Large intestine (tissue), 3 donors: ENCODE measurements around the gene MAJIN. TPM values are rescaled to one million over a fixed set of nuclear protein-coding genes. Genes with fewer than 3 reads are reported as not detected.

Experiments
- DNase-seq, 2 donors: peaks; one replicate each; pipeline versions ENCODE4 v3.0.0 to v3.0.0-alpha.2; 2013
- H3K27ac ChIP-seq: one replicate; pipeline ENCODE4 v1.5.1; 2013; ENCODE audit warnings: low read length
- H3K27me3 ChIP-seq: 2 replicates; pipeline ENCODE4 v1.6.1; 2013; ENCODE audit warnings: low read length; ENCODE audit not compliant: control insufficient read depth, insufficient read depth
- H3K36me3 ChIP-seq: 2 replicates; pipeline ENCODE4 v1.6.1; 2013; ENCODE audit warnings: low read length; ENCODE audit not compliant: control insufficient read depth, insufficient read depth
- H3K4me1 ChIP-seq: one replicate; pipeline ENCODE4 v1.6.1; 2013; ENCODE audit warnings: low read length; ENCODE audit not compliant: control insufficient read depth, insufficient read depth
- H3K4me3 ChIP-seq: one replicate; pipeline ENCODE4 v1.5.1; 2013; ENCODE audit warnings: low read length
- H3K9me3 ChIP-seq: one replicate; pipeline ENCODE4 v1.6.1; 2013; ENCODE audit warnings: mild to moderate bottlenecking, low read depth, low read length, moderate library complexity; ENCODE audit not compliant: control insufficient read depth
- WGBS: methylation state at CpG from one replicate; pipeline ENCODE4 v1.1.5; 2013; ENCODE audit warnings: low lambda C conversion rate; ENCODE audit not compliant: insufficient coverage; 5-methylcytosine and 5-hydroxymethylcytosine counted together
- polyA plus RNA-seq: library from polyadenylated mRNA; unstranded; fragments of 120-200 nt; gene quantifications from one replicate; pipeline ENCODE4 v1.2.1, GENCODE V29; 2013

The MAJIN gene
- polyA plus RNA-seq, 1 donor: 0.09 TPM

GRCh38 chr11:64923151-64923661, 48.7 kb downstream of the MAJIN start:
- no peak for DNase-seq
- H3K9me3 ChIP-seq: no peaks in the 10 kb centered on the region
- H3K4me3 ChIP-seq: no peak overlapping the region
- no CpG with 5 or more reads among the region's 11 CpGs for WGBS
- peaks cover 8% of the 10 kb centered on the region for H3K36me3 ChIP-seq
- H3K27me3 ChIP-seq: no peaks in the 10 kb centered on the region
- H3K27ac ChIP-seq: no peak overlapping the region
- H3K4me1 ChIP-seq: peaks cover 16% of the 10 kb centered on the region

GRCh38 chr11:64921384-64921783, 50.5 kb downstream of the MAJIN start:
- Histone ChIP-seq H3K9me3 (no peaks in the 10 kb centered on the region), H3K36me3 (no peaks in the 10 kb centered on the region), H3K27me3 (no peaks in the 10 kb centered on the region), H3K4me3 (no peak overlapping the region), H3K27ac (no peak overlapping the region), H3K4me1 (peaks cover 22% of the 10 kb centered on the region)
- WGBS: no CpG with 5 or more reads among the region's 3 CpGs
- DNase-seq: no peak

GRCh38 chr11:64920124-64920523, 51.8 kb downstream of the MAJIN start:
- H3K9me3 ChIP-seq: no peaks in the 10 kb centered on the region
- H3K27ac ChIP-seq: no peak overlapping the region
- WGBS: no CpG with 5 or more reads among the region's 2 CpGs
- DNase-seq: no peak
- H3K36me3 ChIP-seq: peaks cover under 1% of the 10 kb centered on the region
- peaks cover 24% of the 10 kb centered on the region for H3K4me1 ChIP-seq
- no peaks in the 10 kb centered on the region for H3K27me3 ChIP-seq
- no peak overlapping the region for H3K4me3 ChIP-seq

GRCh38 chr11:64919627-64920026, 52.3 kb downstream of the MAJIN start:
- Histone ChIP-seq H3K36me3 (peaks cover 2% of the 10 kb centered on the region), H3K27ac (no peak overlapping the region), H3K4me3 (no peak overlapping the region), H3K27me3 (no peaks in the 10 kb centered on the region), H3K4me1 (peaks cover 24% of the 10 kb centered on the region), H3K9me3 (no peaks in the 10 kb centered on the region)
- 92% methylated on average over 2 of the region's 8 CpGs for WGBS
- no peak for DNase-seq

- peaks cover 19% of the 10 kb centered on the region for H3K4me1 ChIP-seq
- H3K4me3 ChIP-seq: peak overlapping the region; percentile 48
- H3K36me3 ChIP-seq: peaks cover 18% of the 10 kb centered on the region
- peak in 1 of 2 donors; percentile 38 for DNase-seq
- H3K27me3 ChIP-seq: no peaks in the 10 kb centered on the region
- H3K9me3 ChIP-seq: no peaks in the 10 kb centered on the region
- peak overlapping the region; percentile 66 for H3K27ac ChIP-seq
- WGBS: no CpG with 5 or more reads among the region's 4 CpGs
Observed at GRCh38 chr11:64918017-64918416, 53.9 kb downstream of the MAJIN start.

GRCh38 chr11:64917663-64917995, 54.3 kb downstream of the MAJIN start:
- DNase-seq: no peak
- Histone ChIP-seq H3K9me3 (no peaks in the 10 kb centered on the region), H3K36me3 (peaks cover 22% of the 10 kb centered on the region), H3K4me1 (peaks cover 19% of the 10 kb centered on the region), H3K27ac (peak overlapping the region; percentile 66), H3K4me3 (peak overlapping the region; percentile 48), H3K27me3 (no peaks in the 10 kb centered on the region)
- WGBS: 7% methylated on average over 2 of the region's 6 CpGs

- Histone ChIP-seq H3K27me3 (no peaks in the 10 kb centered on the region), H3K4me1 (peaks cover 19% of the 10 kb centered on the region), H3K36me3 (peaks cover 26% of the 10 kb centered on the region), H3K9me3 (no peaks in the 10 kb centered on the region), H3K4me3 (peak within 1 kb of the TSS; percentile 94), H3K27ac (peak within 1 kb of the TSS; percentile 78)
- WGBS: no CpG with 5 or more reads among the region's 57 CpGs
- DNase-seq: peak; percentile 100
Observed at GRCh38 chr11:64916775-64917662, 54.9 kb downstream of the MAJIN start, which contains the start of gene ATG2A. ATG2A (minus strand) TSS chr11:64917209; CDS start chr11:64917135, 74 bp downstream.

- peak overlapping the region; percentile 78 for H3K27ac ChIP-seq
- no CpG with 5 or more reads among the region's 23 CpGs for WGBS
- H3K36me3 ChIP-seq: peaks cover 34% of the 10 kb centered on the region
- H3K4me1 ChIP-seq: peaks cover 19% of the 10 kb centered on the region
- H3K27me3 ChIP-seq: no peaks in the 10 kb centered on the region
- H3K4me3 ChIP-seq: peak overlapping the region; percentile 94
- DNase-seq: peak; percentile 42 to 63
- H3K9me3 ChIP-seq: no peaks in the 10 kb centered on the region
Observed at GRCh38 chr11:64916040-64916774, 55.7 kb downstream of the MAJIN start.

- no peak for DNase-seq
- H3K4me1 ChIP-seq: peaks cover 19% of the 10 kb centered on the region
- H3K27ac ChIP-seq: no peak overlapping the region
- peak overlapping the region; percentile 94 for H3K4me3 ChIP-seq
- WGBS: no CpG with 5 or more reads among the region's 7 CpGs
- no peaks in the 10 kb centered on the region for H3K9me3 ChIP-seq
- peaks cover 42% of the 10 kb centered on the region for H3K36me3 ChIP-seq
- H3K27me3 ChIP-seq: no peaks in the 10 kb centered on the region
Observed at GRCh38 chr11:64915376-64915887, 56.5 kb downstream of the MAJIN start.

- WGBS: no CpG with 5 or more reads among the region's 17 CpGs
- Histone ChIP-seq H3K9me3 (no peaks in the 10 kb centered on the region), H3K27ac (no peak overlapping the region), H3K4me1 (peaks cover 19% of the 10 kb centered on the region), H3K36me3 (peaks cover 55% of the 10 kb centered on the region), H3K4me3 (no peak overlapping the region), H3K27me3 (no peaks in the 10 kb centered on the region)
- DNase-seq: no peak
Observed at GRCh38 chr11:64914123-64914522, 57.8 kb downstream of the MAJIN start.
